SK-N-SH treated with all-trans-retinoic acid at 6 μM for 48 hours (cell line): ENCODE measurements around the gene EIF2S1.

Experiments
- ATAC-seq: fragments of 200-7000 bp; cut with Tn5 transposase; 3 replicates; pipeline ENCODE4 v1.9.1; 2020; ENCODE audit warnings: mild to moderate bottlenecking, moderate library complexity
- ARNTL ChIP-seq: fragments of 450-650 bp; formaldehyde crosslinking; IDR thresholded peaks from 2 replicates; pipeline ENCODE4 v1.5.0; 2020; ENCODE audit warnings: low read depth, mild to moderate bottlenecking, moderate library complexity, borderline replicate concordance
- BACH2 ChIP-seq: fragments of 250-450 bp; sonication (Bioruptor Pico); IDR thresholded peaks from 2 replicates; pipeline ENCODE4 v1.9.0; 2021; ENCODE audit warnings: mild to moderate bottlenecking, borderline replicate concordance
- CSDC2 ChIP-seq: fragments of 250-450 bp; sonication (Bioruptor Pico); IDR thresholded peaks from 2 replicates; pipeline ENCODE4 v1.5.0; 2020; ENCODE audit warnings: mild to moderate bottlenecking, moderate library complexity
- CSRNP3 ChIP-seq: fragments of 250-450 bp; sonication (Bioruptor Pico); IDR thresholded peaks from 2 replicates; pipeline ENCODE4 v1.5.1; 2021; ENCODE audit warnings: mild to moderate bottlenecking, moderate library complexity
- ESRRG ChIP-seq: fragments of 250-450 bp; sonication (Bioruptor Pico); IDR thresholded peaks from 2 replicates; pipeline ENCODE4 v1.6.1; 2021; ENCODE audit warnings: mild to moderate bottlenecking
- PATZ1 ChIP-seq: fragments of 250-450 bp; sonication (Bioruptor Pico); IDR thresholded peaks from 2 replicates; pipeline ENCODE4 v1.8.0; 2020; ENCODE audit warnings: mild to moderate bottlenecking, moderate library complexity, borderline replicate concordance
- POU6F1 ChIP-seq: fragments of 250-450 bp; sonication (Bioruptor Pico); IDR thresholded peaks from 2 replicates; pipeline ENCODE4 v1.8.0; 2021; ENCODE audit warnings: low read depth, mild to moderate bottlenecking, moderate library complexity, borderline replicate concordance
- PPARA ChIP-seq: fragments of 250-450 bp; sonication (Bioruptor Pico); IDR thresholded peaks from 2 replicates; pipeline ENCODE4 v1.5.0; 2020; ENCODE audit warnings: mild to moderate bottlenecking, borderline replicate concordance
- SNAI2 ChIP-seq: fragments of 250-450 bp; sonication (Bioruptor Pico); IDR thresholded peaks from 2 replicates; pipeline ENCODE4 v1.5.0; 2020; ENCODE audit warnings: mild to moderate bottlenecking, moderate library complexity
- TCF4 ChIP-seq: fragments of 250-450 bp; sonication (Bioruptor Pico); IDR thresholded peaks from 2 replicates; pipeline ENCODE4 v1.8.0; 2021; ENCODE audit warnings: mild to moderate bottlenecking, moderate library complexity, borderline replicate concordance
- TOX ChIP-seq: fragments of 250-450 bp; sonication (Bioruptor Pico); IDR thresholded peaks from 2 replicates; pipeline ENCODE4 v1.8.0; 2021; ENCODE audit warnings: mild to moderate bottlenecking, moderate library complexity, borderline replicate concordance
- TSHZ2 ChIP-seq: fragments of 250-450 bp; sonication (Bioruptor Pico); IDR thresholded peaks from 2 replicates; pipeline ENCODE4 v1.5.0; 2020; ENCODE audit warnings: mild to moderate bottlenecking, moderate library complexity
- ZC3H10 ChIP-seq: fragments of 250-450 bp; sonication (Bioruptor Pico); IDR thresholded peaks from 2 replicates; pipeline ENCODE4 v1.5.1; 2021; ENCODE audit warnings: mild to moderate bottlenecking, moderate library complexity
- ZFP3 ChIP-seq: fragments of 250-450 bp; sonication (Bioruptor Pico); IDR thresholded peaks from 2 replicates; pipeline ENCODE4 v1.5.0; 2020; ENCODE audit warnings: mild to moderate bottlenecking, moderate library complexity
- ZNF70 ChIP-seq: fragments of 450-650 bp; formaldehyde crosslinking; IDR thresholded peaks from 2 replicates; pipeline ENCODE4 v1.5.0; 2020; ENCODE audit warnings: mild to moderate bottlenecking, moderate library complexity

EIF2S1 gene

GRCh38 chr14:67352055-67352454, 8.1 kb upstream of the EIF2S1 start:
- no peak for ATAC-seq
- TF ChIP-seq ZFP3 (CRISPR knock-in tag): no peak
- TF ChIP-seq PATZ1: no peak
- no peak for TF ChIP-seq CSRNP3 (CRISPR knock-in tag)
- no peak for TF ChIP-seq BACH2 (CRISPR knock-in tag)
- TF ChIP-seq PPARA (CRISPR knock-in tag): no peak
- no peak for TF ChIP-seq ZC3H10 (CRISPR knock-in tag)
- no peak for TF ChIP-seq TOX (CRISPR knock-in tag)
- no peak for TF ChIP-seq SNAI2 (CRISPR knock-in tag)
- no peak for TF ChIP-seq ESRRG
- TF ChIP-seq ARNTL (CRISPR knock-in tag): no peak
- no peak for TF ChIP-seq TSHZ2
- no peak for TF ChIP-seq CSDC2 (CRISPR knock-in tag)

GRCh38 chr14:67357186-67357968, 2.8 kb upstream of the EIF2S1 start:
- TF ChIP-seq ZNF70: no peak
- no peak for TF ChIP-seq ZFP3 (CRISPR knock-in tag)
- no peak for TF ChIP-seq POU6F1 (CRISPR knock-in tag)
- TF ChIP-seq CSRNP3 (CRISPR knock-in tag): no peak
- no peak for TF ChIP-seq TCF4
- no peak for TF ChIP-seq ZC3H10 (CRISPR knock-in tag)
- no peak for ATAC-seq

- ATAC-seq: no peak
- no peak for TF ChIP-seq TSHZ2
These were observed 2.2 kb upstream of the EIF2S1 start for GRCh38 chr14:67357969-67358354.
